ENCODE results near the gene CD79B. TPM values are rescaled to one million over a fixed set of nuclear protein-coding genes. Genes with fewer than 3 reads are reported as not detected.
A peak's percentile ranks its signal among the peaks of the same experiment; 100 is the strongest.

Gene CD79B
- 10 to 100 TPM in 1 of 4 donors, 1 to 10 TPM in 2, under 1 TPM in 1; 0.29 to 13.4 (median 4.9) TPM for total RNA-seq

GRCh38 chr17:63931981-63932561, at the start of gene CD79B:
Gene CD79B, minus strand, starts transcription at chr17:63932331. Its CDS starts 70 bp downstream, at chr17:63932261.
- Histone ChIP-seq H3K36me3 (no peaks in the 10 kb centered on the region), H3K27me3 (no peaks in the 10 kb centered on the region), H3K4me1 (no peaks in the 10 kb centered on the region), H3K9me3 (no peaks in the 10 kb centered on the region), H3K27ac (peak within 1 kb of the TSS; percentile 57 to 58), H3K4me3 (no peak within 1 kb of the TSS)
- intact Hi-C loops (cut with DNase I; ENCODE audit: low total_unique reads) = no loop called here
- no peak for TF ChIP-seq CTCF (IDR thresholded peaks at IDR 0.05)
- TF ChIP-seq POLR2A (IDR thresholded peaks at IDR 0.05) = no peak
- no peak for DNase-seq

GRCh38 chr17:63978272-63979200, 46.4 kb upstream of the CD79B start:
- Histone ChIP-seq H3K4me1 (no peaks in the 10 kb centered on the region), H3K36me3 (no peaks in the 10 kb centered on the region), H3K27me3 (no peaks in the 10 kb centered on the region), H3K27ac (no peak overlapping the region), H3K9me3 (no peaks in the 10 kb centered on the region), H3K4me3 (no peak overlapping the region)
- intact Hi-C loops (cut with DNase I; ENCODE audit: low total_unique reads) = no loop called here
- no peak for DNase-seq
- TF ChIP-seq POLR2A (IDR thresholded peaks at IDR 0.05) (no peak), CTCF (IDR thresholded peaks at IDR 0.05) (no peak)

- DNase-seq = no peak
- no peaks in the 10 kb centered on the region for H3K9me3 ChIP-seq
- intact Hi-C loops (cut with DNase I; ENCODE audit: low total_unique reads) = no loop called here
- TF ChIP-seq POLR2A (IDR thresholded peaks at IDR 0.05) (no peak), CTCF (IDR thresholded peaks at IDR 0.05) (no peak)
- H3K36me3 ChIP-seq = no peaks in the 10 kb centered on the region
- no peak overlapping the region for H3K4me3 ChIP-seq
- H3K27ac ChIP-seq = no peak overlapping the region
- H3K4me1 ChIP-seq = no peaks in the 10 kb centered on the region
- H3K27me3 ChIP-seq = no peaks in the 10 kb centered on the region
Observed at GRCh38 chr17:63976702-63977101, 44.6 kb upstream of the CD79B start.

- TF ChIP-seq POLR2A (IDR thresholded peaks at IDR 0.05) (no peak), CTCF (IDR thresholded peaks at IDR 0.05) (no peak)
- Histone ChIP-seq H3K27ac (no peak overlapping the region), H3K9me3 (no peaks in the 10 kb centered on the region), H3K4me1 (no peaks in the 10 kb centered on the region), H3K36me3 (no peaks in the 10 kb centered on the region), H3K27me3 (no peaks in the 10 kb centered on the region), H3K4me3 (no peak overlapping the region)
- DNase-seq = no peak
- intact Hi-C loops (cut with DNase I; ENCODE audit: low total_unique reads) = no loop called here
Observed at GRCh38 chr17:63975541-63976092, 43.5 kb upstream of the CD79B start.
